NCI-H510A (cell line): Measurements from ENCODE around the gene GPM6B.

Source experiments
- DNase-seq: peaks from one replicate; lab custom pipeline; 2025; lab: John Stamatoyannopoulos, UW

Gene GPM6B

GRCh38 chrX:13824746-13825145, 7.9 kb upstream of the GPM6B start:
- no peak for DNase-seq

GRCh38 chrX:13821738-13822137, 4.8 kb upstream of the GPM6B start:
- DNase-seq, result no peak

- DNase-seq, result no peak
Observed at GRCh38 chrX:13816176-13816575, 717 bp downstream of the GPM6B start.

- no peak for DNase-seq
Observed at GRCh38 chrX:13815664-13816063, 1.2 kb downstream of the GPM6B start.

- no peak for DNase-seq
Observed at GRCh38 chrX:13808865-13809264, 8.0 kb downstream of the GPM6B start.

GRCh38 chrX:13808293-13808692, 8.6 kb downstream of the GPM6B start:
- DNase-seq, result no peak

GRCh38 chrX:13805241-13805640, 11.7 kb downstream of the GPM6B start:
- no peak for DNase-seq

- DNase-seq, result no peak
Observed at GRCh38 chrX:13803116-13803515, 13.8 kb downstream of the GPM6B start.

GRCh38 chrX:13798184-13798583, 18.7 kb downstream of the GPM6B start:
- no peak for DNase-seq

- DNase-seq, result no peak
Observed at GRCh38 chrX:13797512-13797911, 19.4 kb downstream of the GPM6B start.

GRCh38 chrX:13794417-13794816, 22.5 kb downstream of the GPM6B start:
- no peak for DNase-seq

GRCh38 chrX:13793897-13794296, 23.0 kb downstream of the GPM6B start:
- no peak for DNase-seq

- no peak for DNase-seq
Observed at GRCh38 chrX:13791559-13791958, 25.3 kb downstream of the GPM6B start.

- DNase-seq, result no peak
Observed at GRCh38 chrX:13791145-13791544, 25.7 kb downstream of the GPM6B start.

GRCh38 chrX:13790206-13791131, 26.4 kb downstream of the GPM6B start:
- DNase-seq, result no peak

GRCh38 chrX:13786048-13786447, 30.8 kb downstream of the GPM6B start:
- no peak for DNase-seq

GRCh38 chrX:13780868-13781427, 35.9 kb downstream of the GPM6B start:
- DNase-seq, result no peak

GRCh38 chrX:13778916-13779315, 38.0 kb downstream of the GPM6B start:
- no peak for DNase-seq

- DNase-seq, result no peak
Observed at GRCh38 chrX:13776387-13776786, 40.5 kb downstream of the GPM6B start.

GRCh38 chrX:13775837-13776236, 41.1 kb downstream of the GPM6B start:
- DNase-seq, result no peak

- peak; percentile 7 for DNase-seq
Observed at GRCh38 chrX:13774696-13775095, 42.2 kb downstream of the GPM6B start.

GRCh38 chrX:13770013-13770535, 46.8 kb downstream of the GPM6B start:
- DNase-seq, result no peak

- no peak for DNase-seq
Observed at GRCh38 chrX:13768939-13769338, 48.0 kb downstream of the GPM6B start.
